Measurements from ENCODE around the gene MCFD2. TPM values are rescaled to one million over a fixed set of nuclear protein-coding genes. Genes with fewer than 3 reads are reported as not detected.
"Not testable (repeated sequence)": the region's sequence is repeated elsewhere in the genome, so short reads cannot be mapped to it uniquely, and the experiment has no call there.

The MCFD2 gene
- total and polyA plus RNA-seq, 8 donors, result 20.1 to 180 (median 101) TPM

GRCh38 chr2:46909150-46909549 is 6.5 kb downstream of the MCFD2 start:
- intact Hi-C loops (cut with DNase I), result no loop called here

DNA sequence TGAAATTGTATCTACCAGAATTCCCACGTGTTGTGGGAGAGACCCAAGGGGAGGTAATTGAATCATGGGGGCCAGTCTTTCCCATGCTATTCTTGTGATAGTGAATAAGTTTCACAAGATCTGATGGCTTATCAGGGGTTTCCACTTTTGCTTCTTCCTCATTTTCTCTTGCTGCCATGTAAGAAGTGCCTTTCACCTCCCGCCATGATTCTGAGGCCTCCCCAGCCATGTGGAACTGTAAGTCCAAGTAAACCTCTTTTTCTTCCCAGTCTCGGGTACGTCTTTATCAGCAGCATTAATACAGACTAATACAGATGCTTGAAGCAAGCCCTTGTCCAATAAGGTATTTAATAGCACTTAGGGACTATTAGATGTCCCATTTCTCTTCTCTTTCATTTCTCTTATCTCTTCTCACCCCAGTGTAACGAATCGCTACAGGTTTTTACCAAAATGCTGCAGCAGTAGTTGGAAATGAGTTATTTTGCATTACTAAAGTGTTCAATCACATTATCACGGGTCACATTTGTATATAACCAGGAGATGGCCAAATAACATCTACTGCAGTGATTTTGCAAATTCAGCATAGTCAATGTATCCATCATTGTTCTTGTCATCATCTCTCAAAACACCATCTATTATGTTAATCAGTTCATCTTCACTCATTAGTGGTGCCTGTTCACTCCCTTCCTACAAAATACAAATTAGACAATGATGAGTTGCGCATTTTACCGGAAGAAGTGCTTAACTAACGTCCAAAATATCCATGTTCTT is 10.5 kb downstream of the MCFD2 start:
- H3K27ac ChIP-seq; DNase-seq; H3K9me3 ChIP-seq; H3K4me1 ChIP-seq; H3K27me3 ChIP-seq; H3K4me3 ChIP-seq; ATAC-seq; intact Hi-C loops (cut with DNase I); FAIRE-seq: not testable (repeated sequence)
- H3K36me3 ChIP-seq, result peaks cover 0 to 52% (median 28%) of the 10 kb centered on the region in 3 donors
- WGBS, 2 donors, result 89 to 96% methylated on average over 10 of the region's 10 CpGs

More at GRCh38 chr2:46909150-46909549, 6.5 kb downstream of the MCFD2 start:
- Histone ChIP-seq H3K9me3 (no peaks in the 10 kb centered on the region), H3K4me3 (no peak overlapping the region), H3K4me1 (peaks cover 0 to 18% (median 13%) of the 10 kb centered on the region in 3 donors), H3K27me3 (no peaks in the 10 kb centered on the region), H3K36me3 (peaks cover 0 to 58% (median 28%) of the 10 kb centered on the region in 3 donors), H3K27ac (no peak overlapping the region)
- no peak for DNase-seq
- TF ChIP-seq, protein P1, sequence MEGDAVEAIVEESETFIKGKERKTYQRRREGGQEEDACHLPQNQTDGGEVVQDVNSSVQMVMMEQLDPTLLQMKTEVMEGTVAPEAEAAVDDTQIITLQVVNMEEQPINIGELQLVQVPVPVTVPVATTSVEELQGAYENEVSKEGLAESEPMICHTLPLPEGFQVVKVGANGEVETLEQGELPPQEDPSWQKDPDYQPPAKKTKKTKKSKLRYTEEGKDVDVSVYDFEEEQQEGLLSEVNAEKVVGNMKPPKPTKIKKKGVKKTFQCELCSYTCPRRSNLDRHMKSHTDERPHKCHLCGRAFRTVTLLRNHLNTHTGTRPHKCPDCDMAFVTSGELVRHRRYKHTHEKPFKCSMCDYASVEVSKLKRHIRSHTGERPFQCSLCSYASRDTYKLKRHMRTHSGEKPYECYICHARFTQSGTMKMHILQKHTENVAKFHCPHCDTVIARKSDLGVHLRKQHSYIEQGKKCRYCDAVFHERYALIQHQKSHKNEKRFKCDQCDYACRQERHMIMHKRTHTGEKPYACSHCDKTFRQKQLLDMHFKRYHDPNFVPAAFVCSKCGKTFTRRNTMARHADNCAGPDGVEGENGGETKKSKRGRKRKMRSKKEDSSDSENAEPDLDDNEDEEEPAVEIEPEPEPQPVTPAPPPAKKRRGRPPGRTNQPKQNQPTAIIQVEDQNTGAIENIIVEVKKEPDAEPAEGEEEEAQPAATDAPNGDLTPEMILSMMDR (IDR thresholded peaks at IDR 0.05), result no peak
- WGBS, 2 donors, result 37 to 50% methylated on average over 4 of the region's 4 CpGs
- ATAC-seq, result no peak
- FAIRE-seq, result no peak

- H3K27ac ChIP-seq; DNase-seq; H3K9me3 ChIP-seq; H3K27me3 ChIP-seq; FAIRE-seq; intact Hi-C loops (cut with DNase I); ATAC-seq; H3K4me1 ChIP-seq; H3K4me3 ChIP-seq: not testable (repeated sequence)
- H3K36me3 ChIP-seq, result peaks cover 0 to 38% (median 15%) of the 10 kb centered on the region in 3 donors
- WGBS, 2 donors, result 63 to 66% methylated on average over 6 of the region's 6 CpGs
Observed at GRCh38 chr2:46902980-46903379, 12.6 kb downstream of the MCFD2 start.

DNA sequence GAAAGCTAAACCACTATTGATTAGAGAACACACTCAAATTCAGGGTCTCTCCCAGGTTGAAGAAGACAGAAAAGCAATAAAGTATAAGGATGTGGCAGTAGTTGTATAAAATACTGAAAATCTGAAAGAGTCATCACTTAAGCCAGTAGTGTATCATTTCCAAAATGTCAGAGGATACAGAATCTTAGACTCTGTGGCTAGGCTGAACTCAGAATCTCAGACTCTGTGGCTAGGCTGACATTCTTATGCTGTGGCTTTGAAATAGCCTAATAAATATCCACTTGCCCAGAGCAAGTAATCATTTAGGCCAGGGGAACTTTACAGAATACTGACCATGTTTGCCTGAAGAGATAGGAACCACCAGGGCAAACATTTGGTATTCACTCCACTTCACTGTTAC is 13.1 kb downstream of the MCFD2 start:
- Histone ChIP-seq H3K4me3 (no peak overlapping the region), H3K4me1 (no peaks in the 10 kb centered on the region), H3K27me3 (no peaks in the 10 kb centered on the region), H3K27ac (no peak overlapping the region), H3K36me3 (peaks cover 0 to 33% (median 10%) of the 10 kb centered on the region in 3 donors), H3K9me3 (no peaks in the 10 kb centered on the region)
- FAIRE-seq, result no peak
- no peak for ATAC-seq
- TF ChIP-seq, protein P1 (IDR thresholded peaks at IDR 0.05), result no peak
- intact Hi-C loops (cut with DNase I), result no loop called here
- no peak for DNase-seq

DNA sequence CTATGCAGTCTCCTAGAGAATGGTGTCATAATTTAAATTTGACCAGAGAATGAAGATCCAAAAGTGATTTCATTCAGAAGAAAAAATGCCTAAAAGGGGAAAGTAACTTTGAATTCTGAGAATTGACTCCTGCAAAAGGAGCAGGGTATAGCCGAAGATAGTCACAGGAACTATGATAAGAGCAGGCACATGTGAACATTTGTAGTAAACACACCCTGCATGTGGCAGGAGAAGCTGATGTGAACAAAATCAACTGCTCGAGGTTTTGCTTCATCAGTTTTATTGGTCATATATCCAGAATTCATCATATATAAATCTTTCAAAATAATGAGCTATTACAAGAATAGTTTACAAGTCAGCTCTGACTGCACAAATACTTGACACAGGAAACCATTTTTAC is 14.0 kb downstream of the MCFD2 start:
- H3K27me3 ChIP-seq, result no peaks in the 10 kb centered on the region
- no peak overlapping the region for H3K4me3 ChIP-seq
- ATAC-seq (no peak), FAIRE-seq (no peak), DNase-seq (no peak)
- TF ChIP-seq, protein P1 (IDR thresholded peaks at IDR 0.05), result no peak
- H3K36me3 ChIP-seq, result peaks cover 0 to 25% (median 2%) of the 10 kb centered on the region in 3 donors
- no peaks in the 10 kb centered on the region for H3K4me1 ChIP-seq
- no peak overlapping the region for H3K27ac ChIP-seq
- H3K9me3 ChIP-seq, result no peaks in the 10 kb centered on the region
- WGBS, 2 donors, result 39 to 46% methylated on average over 2 of the region's 2 CpGs
- intact Hi-C loops (cut with DNase I), result no loop called here

- TF ChIP-seq, protein P1 (IDR thresholded peaks at IDR 0.05), result no peak
- 68 to 81% methylated on average over 3 of the region's 3 CpGs for WGBS, 2 donors
- no peak for FAIRE-seq
- DNase-seq, result no peak
- no peak overlapping the region for H3K4me3 ChIP-seq
- no peak overlapping the region for H3K27ac ChIP-seq
- ATAC-seq, result no peak
- no peaks in the 10 kb centered on the region for H3K9me3 ChIP-seq
- no peaks in the 10 kb centered on the region for H3K27me3 ChIP-seq
- no peaks in the 10 kb centered on the region for H3K4me1 ChIP-seq
- H3K36me3 ChIP-seq, result peaks cover 0 to 14% (median 0%) of the 10 kb centered on the region in 3 donors
- intact Hi-C loops (cut with DNase I), result no loop called here
Observed at GRCh38 chr2:46900381-46900780, 15.2 kb downstream of the MCFD2 start.

Measured in pancreas (tissue), 10 donors.